HG03558 (cell line): Measurements from ENCODE around the gene GRIFIN.
"Not testable (repeated sequence)": the region's sequence is repeated elsewhere in the genome, so short reads cannot be mapped to it uniquely, and the experiment has no call there.

Experiments
- ATAC-seq: cut with Tn5 transposase; IDR thresholded peaks from one replicate; pipeline ENCODE4 v1.9.1; 2021; ENCODE audit warnings: moderate number of reproducible peaks; ENCODE audit not compliant: unreplicated experiment; ENCODE audit errors: extremely low read depth

GRIFIN gene

GRCh38 chr7:2465928-2466327 lies 10.3 kb downstream of the GRIFIN start:
- no peak for ATAC-seq

- no peak for ATAC-seq
Measured at GRCh38 chr7:2462731-2463130, 13.5 kb downstream of the GRIFIN start.

GRCh38 chr7:2461268-2462026 lies 14.8 kb downstream of the GRIFIN start:
- no peak for ATAC-seq

GRCh38 chr7:2460641-2461040 lies 15.6 kb downstream of the GRIFIN start:
- no peak for ATAC-seq

- ATAC-seq: no peak
Measured at GRCh38 chr7:2460188-2460587, 16.0 kb downstream of the GRIFIN start.

GRCh38 chr7:2459674-2460073 lies 16.5 kb downstream of the GRIFIN start:
- ATAC-seq: no peak

DNA sequence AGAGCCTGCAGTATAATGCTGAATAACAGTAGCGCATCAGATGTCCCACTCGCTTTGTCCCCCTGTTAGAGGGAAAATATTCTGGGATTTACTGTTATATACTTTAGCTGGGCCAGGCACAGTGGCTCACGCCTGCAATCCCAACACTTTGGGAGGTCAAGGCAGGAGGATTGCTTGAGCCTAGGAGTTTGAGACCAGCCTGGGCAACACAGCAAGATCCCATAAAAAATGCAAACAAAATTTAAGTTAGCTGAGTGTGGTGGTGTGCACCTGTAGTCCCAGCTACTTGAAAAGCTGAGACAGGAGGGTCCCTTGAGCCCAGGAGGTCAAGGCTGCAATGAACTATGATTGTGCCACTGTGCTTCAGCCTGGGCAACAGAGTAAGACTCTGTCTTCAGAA lies 22.3 kb downstream of the GRIFIN start:
- not testable (repeated sequence) for ATAC-seq

DNA sequence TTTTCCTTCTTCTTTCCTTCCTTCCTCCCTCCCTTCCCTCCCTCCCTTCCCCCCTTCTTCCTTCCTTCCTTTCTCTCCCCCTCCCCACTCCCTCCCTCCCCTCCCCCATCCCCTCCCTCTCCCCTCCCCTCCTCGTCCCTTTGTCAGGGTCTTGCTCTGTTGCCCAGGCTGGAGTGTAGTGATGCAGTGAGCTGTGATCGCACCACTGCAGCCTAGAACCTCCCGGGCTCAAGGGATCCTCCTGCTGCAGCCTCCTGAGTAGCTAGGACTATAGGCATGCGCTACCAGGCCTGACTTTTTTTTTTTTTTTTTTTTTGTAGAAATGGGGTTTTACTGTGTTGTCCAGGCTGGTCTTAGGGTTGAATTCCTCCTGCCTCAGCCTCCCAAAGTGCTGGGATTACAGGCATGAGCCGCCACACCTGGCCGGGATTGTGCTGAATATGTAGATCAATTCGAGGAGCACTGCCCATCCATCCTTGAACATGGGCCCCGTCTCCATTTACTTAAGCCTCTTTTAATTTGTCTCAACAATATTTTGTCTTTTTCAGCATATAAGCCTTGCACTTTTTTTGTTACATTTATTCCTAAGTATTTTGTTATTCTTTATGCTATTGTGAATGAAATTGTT lies 23.4 kb downstream of the GRIFIN start:
- no peak for ATAC-seq

- no peak for ATAC-seq
Measured at GRCh38 chr7:2452074-2452507, 24.1 kb downstream of the GRIFIN start.

GRCh38 chr7:2451171-2452073 lies 24.8 kb downstream of the GRIFIN start:
- ATAC-seq: no peak

GRCh38 chr7:2450198-2451107 lies 25.7 kb downstream of the GRIFIN start:
- ATAC-seq: no peak

DNA sequence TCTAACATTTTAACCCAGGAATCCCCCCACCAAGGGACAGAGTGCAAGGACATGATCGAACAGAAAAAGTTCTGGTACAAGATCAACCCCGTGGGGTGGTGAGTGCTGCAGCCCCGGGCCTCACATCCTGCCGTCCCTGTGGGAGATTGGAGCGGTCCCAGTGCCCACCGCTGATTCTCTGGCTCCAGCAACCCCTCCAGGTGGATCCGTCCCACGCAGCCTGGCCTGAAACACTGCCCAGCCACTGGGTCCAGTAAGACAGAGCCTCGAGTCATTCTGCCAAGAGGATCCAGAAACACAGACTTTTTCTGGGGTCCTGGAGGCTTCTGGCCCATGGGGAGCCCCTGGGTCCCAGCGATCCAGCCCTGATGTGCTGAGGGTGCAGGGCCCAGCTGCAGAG lies 29.5 kb downstream of the GRIFIN start:
- ATAC-seq: no peak

DNA sequence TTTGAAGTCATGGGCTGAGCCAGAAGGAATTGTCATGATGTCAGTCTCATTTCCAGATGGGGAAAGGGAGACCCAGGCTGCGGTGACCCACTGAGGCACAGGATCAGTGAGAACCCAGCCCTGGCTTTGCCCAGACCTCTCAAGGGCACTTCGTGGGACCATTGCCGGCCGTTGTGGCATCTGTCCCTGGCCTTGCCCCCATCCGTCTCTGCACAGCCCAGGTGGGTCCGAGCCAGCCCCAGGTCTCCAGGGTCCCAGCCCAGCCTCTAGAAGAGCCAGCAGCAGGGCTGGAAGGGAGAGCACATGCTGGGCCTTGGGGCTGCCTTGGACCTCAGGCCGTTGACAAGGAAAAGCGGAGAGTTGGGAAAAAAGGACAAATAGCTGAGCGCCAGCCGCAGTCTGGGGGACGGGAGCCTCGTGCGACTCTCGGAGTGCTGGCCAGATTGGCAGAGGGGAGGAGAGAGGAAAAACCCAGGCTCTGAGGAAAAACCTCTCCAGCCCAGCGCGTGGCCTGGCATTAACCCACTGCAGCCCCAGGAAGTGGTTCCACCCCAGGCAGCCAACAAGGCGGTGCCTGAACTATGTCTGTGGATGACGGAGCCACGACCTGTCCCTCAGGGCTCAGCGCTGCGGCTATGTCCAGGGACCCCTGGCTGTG lies 30.2 kb downstream of the GRIFIN start:
- no peak for ATAC-seq

DNA sequence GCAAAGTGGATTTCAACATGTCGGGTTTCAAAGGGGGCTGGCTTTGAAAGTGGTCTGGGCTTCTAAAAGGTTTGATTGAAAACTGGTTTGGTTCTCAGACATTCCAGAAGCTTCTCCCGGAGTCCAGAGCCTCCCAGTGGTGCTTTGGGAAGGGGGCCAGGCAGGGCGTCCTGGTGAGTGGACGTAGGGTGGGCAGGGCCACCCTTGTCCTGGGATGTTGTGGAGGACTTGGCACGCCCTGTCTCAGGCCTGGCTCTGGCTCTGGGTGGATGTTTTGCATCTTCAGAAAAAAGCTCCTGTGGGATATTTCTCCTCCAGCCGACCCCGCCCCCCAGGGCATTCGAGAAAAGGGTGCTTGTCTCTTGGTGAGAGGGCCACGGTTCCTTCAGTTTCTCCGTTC lies 31.2 kb downstream of the GRIFIN start:
- no peak for ATAC-seq

DNA sequence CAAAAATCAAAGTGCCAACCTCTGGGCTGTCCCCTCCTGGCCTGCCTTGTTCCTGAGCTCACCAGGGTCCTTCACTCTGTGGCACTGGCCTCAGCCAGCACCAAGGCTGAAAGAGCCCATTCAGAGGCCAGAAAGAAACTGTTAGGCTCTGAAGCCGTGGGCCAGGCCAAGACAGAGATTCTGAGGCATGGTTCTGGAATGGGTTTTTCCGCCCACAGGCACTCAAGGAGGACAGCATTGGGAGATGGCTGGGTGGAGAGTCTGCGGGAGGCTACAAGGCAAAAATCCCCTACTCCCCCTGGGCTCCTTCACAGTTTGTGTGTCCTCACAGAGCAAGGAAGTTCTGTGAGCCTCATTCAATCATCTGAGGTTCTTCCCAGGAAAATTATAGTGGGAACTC lies 31.7 kb downstream of the GRIFIN start:
- ATAC-seq: no peak

GRCh38 chr7:2443491-2443890 lies 32.7 kb downstream of the GRIFIN start:
- no peak for ATAC-seq

DNA sequence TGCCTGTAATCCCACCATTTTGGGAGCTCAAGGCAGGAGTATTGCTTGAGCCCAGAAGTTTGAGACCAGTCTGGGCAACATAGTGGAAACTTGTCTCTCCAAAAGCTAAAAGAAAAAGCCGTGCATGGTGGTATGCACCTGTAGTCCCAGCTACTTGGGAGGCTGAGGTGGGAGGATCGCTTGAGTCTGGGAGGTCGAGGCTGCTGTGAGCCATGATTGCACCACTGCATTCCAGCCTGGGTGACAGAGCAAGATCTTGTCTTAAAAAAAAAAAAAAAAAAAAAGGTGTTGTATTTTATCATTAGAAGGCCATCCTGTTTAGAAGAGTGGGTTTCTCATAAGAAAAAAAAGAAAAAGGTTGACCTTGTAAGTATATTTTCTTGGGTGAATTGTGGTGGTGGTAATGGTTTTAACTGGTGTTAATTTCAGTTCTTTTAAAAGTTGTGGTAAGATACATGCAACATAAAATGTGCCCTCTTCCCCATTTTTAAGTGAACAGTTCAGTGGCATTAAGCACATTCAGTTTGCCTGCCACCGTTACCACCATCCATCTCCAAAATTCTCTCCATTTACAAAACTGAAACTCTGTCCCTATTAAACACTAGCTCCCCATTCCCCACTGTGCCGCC lies 34.7 kb downstream of the GRIFIN start:
- no peak for ATAC-seq

DNA sequence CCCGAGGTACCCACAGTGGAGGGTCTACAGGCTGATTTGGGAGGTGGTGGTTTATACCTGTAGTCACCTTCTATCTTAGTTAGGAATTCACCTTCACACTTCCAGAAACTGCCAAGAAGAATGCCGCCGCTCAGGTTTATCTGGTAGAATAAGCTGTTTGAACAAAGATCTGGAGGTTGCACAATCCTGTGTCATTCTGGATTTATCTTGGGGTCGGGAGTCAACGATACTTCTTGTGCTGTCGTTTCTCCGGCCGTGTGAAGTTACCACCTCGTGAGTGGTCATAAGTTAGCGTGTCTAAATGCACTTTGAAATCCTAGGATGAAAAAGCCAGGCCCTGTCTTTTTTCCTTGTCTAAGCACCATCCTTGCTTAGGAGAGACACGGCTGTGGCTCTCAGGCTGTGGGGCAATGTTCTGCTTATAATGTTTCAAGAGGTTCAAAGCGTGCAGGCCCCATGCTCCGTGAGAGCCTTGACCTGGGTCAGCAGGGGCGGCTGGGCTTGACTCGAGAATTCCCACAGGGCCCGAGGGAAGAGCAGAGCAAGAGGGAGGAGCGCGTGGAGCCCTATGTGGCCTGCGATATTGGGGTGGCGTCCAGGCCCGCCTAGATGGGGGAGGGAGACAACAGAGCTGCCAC lies 35.5 kb downstream of the GRIFIN start:
- ATAC-seq: no peak

DNA sequence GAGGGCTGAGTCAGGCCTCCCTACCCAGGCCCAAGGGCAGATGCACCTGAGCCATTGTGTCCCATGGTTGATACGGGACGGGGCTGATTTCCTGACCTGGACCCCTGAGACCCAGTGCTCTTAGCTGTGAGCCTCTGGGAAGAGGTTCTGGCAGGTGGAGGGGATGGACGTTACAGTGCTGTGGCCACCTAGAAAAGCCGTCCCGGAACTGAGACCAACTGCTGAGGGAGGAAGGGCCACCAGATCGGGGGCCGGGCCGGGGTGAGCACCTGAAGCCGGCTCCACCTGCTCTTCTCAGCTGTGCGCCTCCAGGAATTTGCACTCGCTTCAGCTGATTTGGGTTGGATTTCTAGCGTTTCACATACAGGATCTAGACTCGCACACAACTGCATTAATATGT lies 37.4 kb downstream of the GRIFIN start:
- ATAC-seq: no peak
